Measurements from ENCODE around the gene DOK1. TPM values are rescaled to one million over a fixed set of nuclear protein-coding genes. Genes with fewer than 3 reads are reported as not detected.

DOK1 gene
- total RNA-seq, 2 experiments from 2014 or later = 15.0 to 16.6 TPM

DNA sequence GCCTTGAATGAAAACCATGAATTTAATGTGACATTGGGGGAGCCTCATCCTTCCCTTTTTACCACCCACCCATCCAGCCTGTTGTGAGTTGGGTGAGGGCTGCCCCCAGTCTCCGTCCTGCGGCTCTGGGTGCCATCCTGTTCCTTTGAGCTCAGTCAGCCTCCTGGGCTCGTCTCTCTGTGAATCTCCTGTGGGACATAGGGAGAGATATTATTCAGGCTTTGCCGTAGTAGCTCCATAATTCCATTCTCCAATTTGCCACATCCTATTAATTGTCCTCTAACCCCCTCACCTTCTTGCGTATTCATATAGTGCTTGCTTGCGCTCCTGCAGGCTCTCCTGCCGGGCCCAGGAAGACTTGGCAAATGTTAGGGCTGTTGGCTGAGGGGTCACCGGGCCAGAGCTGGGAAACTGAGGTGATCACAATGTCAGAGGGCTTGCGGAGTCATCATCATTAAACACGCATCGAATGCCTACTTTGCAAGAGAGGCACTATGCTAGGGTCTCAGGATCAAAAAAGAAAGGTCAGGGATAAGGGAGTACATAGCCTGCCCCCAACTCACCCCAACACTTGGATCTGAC is 27.8 kb upstream of the DOK1 start:
- Mint-ChIP-seq H3K9me3 (no peaks in the 10 kb centered on the region), H3K27ac (no peak overlapping the region), H3K36me3 (ENCODE audit: low read depth) (peaks cover 54% of the 10 kb centered on the region), H3K27me3 (no peaks in the 10 kb centered on the region), H3K4me3 (peak overlapping the region; percentile 14), H3K4me1 (ENCODE audit: low read depth) (peaks cover 33% of the 10 kb centered on the region)
- ATAC-seq = no peak
- intact Hi-C loops (cut with micrococcal nuclease) = no loop called here
- POLR2A ChIA-PET = interaction anchor here (0.6 to 1.5 kb wide), 6 partner anchors 11 to 82 kb away, joined by 3 to 5 read pairs (median 3); no protein-coding TSS in a partner anchor
- no peak for DNase-seq
- CTCF ChIA-PET = interaction anchor here (0.9 to 2.1 kb wide), 3 partner anchors 23 to 52 kb away, joined by 3 to 4 read pairs (median 4); partner anchors contain the start of gene LBX2
- TF ChIP-seq CTCF (IDR thresholded peaks at IDR 0.05) = no peak

GRCh38 chr2:74527741-74528140 is 26.8 kb upstream of the DOK1 start:
- Mint-ChIP-seq H3K4me1 (ENCODE audit: low read depth) (peaks cover 40% of the 10 kb centered on the region), H3K9me3 (no peaks in the 10 kb centered on the region), H3K27ac (peak overlapping the region; percentile 93), H3K36me3 (ENCODE audit: low read depth) (peaks cover 64% of the 10 kb centered on the region), H3K27me3 (no peaks in the 10 kb centered on the region), H3K4me3 (peak overlapping the region; percentile 98)
- ATAC-seq (no peak), DNase-seq (no peak)
- CTCF ChIA-PET = interaction anchor here (2.1 to 6.4 kb wide), 3 partner anchors 45 to 61 kb away, joined by 4 to 54 read pairs (median 9); partner anchors contain the start of genes CCDC142 and TTC31
- no peak for TF ChIP-seq CTCF (IDR thresholded peaks at IDR 0.05)
- POLR2A ChIA-PET = interaction anchor here (0.8 to 2.1 kb wide), 5 partner anchors 11 to 31 kb away, joined by 3 to 15 read pairs (median 4); no protein-coding TSS in a partner anchor
- intact Hi-C loops (cut with micrococcal nuclease) = no loop called here

- peaks cover 40% of the 10 kb centered on the region for H3K4me1 Mint-ChIP-seq (ENCODE audit: low read depth)
- peaks cover 68% of the 10 kb centered on the region for H3K36me3 Mint-ChIP-seq (ENCODE audit: low read depth)
- CTCF ChIA-PET = interaction anchor here (0.9 to 6.4 kb wide), 8 partner anchors 8 to 60 kb away, joined by 3 to 54 read pairs (median 5); partner anchors contain the start of genes CCDC142 and TTC31
These were observed 25.7 kb upstream of the DOK1 start for GRCh38 chr2:74528600-74529356.

DNA sequence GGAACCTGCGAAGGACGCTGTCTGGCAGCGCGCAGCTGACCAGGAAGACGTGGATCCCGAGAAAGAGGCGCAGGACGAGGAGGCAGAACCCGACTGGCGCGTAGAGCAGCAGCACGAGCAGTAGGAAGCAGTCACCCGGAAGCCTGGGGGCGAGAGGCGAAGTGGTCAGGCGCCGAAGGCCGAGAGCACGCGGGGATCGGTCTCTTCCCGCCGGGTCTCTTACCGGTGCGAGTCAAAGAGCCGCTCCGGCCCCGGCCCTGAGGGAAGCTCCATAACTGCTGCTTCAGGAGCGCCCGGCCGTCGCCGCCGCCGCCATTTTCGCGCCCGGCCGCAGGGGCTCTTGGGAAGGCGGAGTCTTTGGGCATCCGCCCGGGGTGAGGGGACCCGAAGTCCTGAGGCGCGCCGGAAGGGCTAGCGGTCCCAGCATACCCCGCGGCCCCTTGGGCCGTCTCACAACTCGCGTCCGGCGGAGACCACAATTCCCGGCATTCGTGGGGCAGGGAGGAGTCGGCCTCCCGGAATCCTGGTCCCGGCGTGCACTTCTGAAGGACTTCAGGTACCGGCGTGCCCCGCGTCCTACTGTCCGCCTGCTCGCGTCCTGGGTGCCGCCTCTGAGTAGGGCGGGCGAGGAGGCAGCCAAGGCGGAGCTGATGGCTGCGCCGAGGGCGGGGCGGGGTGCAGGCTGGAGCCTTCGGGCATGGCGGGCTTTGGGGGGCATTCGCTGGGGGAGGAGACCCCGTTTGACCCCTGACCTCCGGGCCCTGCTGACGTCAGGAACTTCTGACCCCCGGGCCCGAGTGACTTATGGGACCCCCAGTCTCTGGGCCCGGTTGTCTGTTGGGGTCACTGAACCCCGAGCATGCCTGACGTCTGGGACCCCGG is 24.9 kb upstream of the DOK1 start, which contains the start of the genes AUP1 and HTRA2:
TSS of gene AUP1 (minus strand) at position 350 of the 882 bp plus-strand sequence. CDS start at position 273, 77 bp downstream.
TSS of gene HTRA2 (plus strand) at position 577 of the 882 bp plus-strand sequence. CDS start at position 651, 74 bp downstream.
- Mint-ChIP-seq H3K27me3 (no peaks in the 10 kb centered on the region), H3K36me3 (ENCODE audit: low read depth) (peaks cover 68% of the 10 kb centered on the region), H3K4me3 (peak within 1 kb of the TSS; percentile 98), H3K4me1 (ENCODE audit: low read depth) (peaks cover 40% of the 10 kb centered on the region), H3K9me3 (no peaks in the 10 kb centered on the region), H3K27ac (peak within 1 kb of the TSS; percentile 93)
- ChIA-PET POLR2A (interaction anchor here (0.6 to 4.1 kb wide), 18 partner anchors 9 to 792 kb away, joined by 3 to 38 read pairs (median 4); partner anchors contain the start of genes CCDC142, INO80B, PCGF1 and TTC31), CTCF (interaction anchor here (0.9 to 6.4 kb wide), 9 partner anchors 9 to 72 kb away, joined by 3 to 54 read pairs (median 6); partner anchors contain the start of genes CCDC142, TTC31 and WBP1)
- DNase-seq = peak; percentile 98
- peak; percentile 86 for ATAC-seq
- intact Hi-C loops (cut with micrococcal nuclease) = loop anchor here (5.0 kb wide), 2 partner anchors 47 to 58 kb away; partner anchors contain the start of genes CCDC142 and TTC31
- TF ChIP-seq CTCF (IDR thresholded peaks at IDR 0.05) = no peak

More at GRCh38 chr2:74528600-74529356, 25.7 kb upstream of the DOK1 start:
- POLR2A ChIA-PET = interaction anchor here (0.6 to 4.1 kb wide), 16 partner anchors 8 to 791 kb away, joined by 3 to 38 read pairs (median 4); partner anchors contain the start of genes CCDC142, INO80B, PCGF1 and TTC31
- no peaks in the 10 kb centered on the region for H3K9me3 Mint-ChIP-seq
- peak overlapping the region; percentile 93 for H3K27ac Mint-ChIP-seq
- H3K4me3 Mint-ChIP-seq = peak overlapping the region; percentile 98
- no peak for TF ChIP-seq CTCF (IDR thresholded peaks at IDR 0.05)
- ATAC-seq (peak; percentile 0), DNase-seq (peak; percentile 49)
- H3K27me3 Mint-ChIP-seq = no peaks in the 10 kb centered on the region
- intact Hi-C loops (cut with micrococcal nuclease) = no loop called here
